Tibial nerve (tissue), 4 donors: ENCODE measurements around the gene RAB11FIP4.

Experiments
- CTCF ChIP-seq, 5 experiments: fragments of 200-600 bp in 3 of 5; fragments of 450-650 bp in 2 of 5; sonication (generic) in 3 of 5; IDR thresholded peaks; one replicate each; pipeline ENCODE4 v1.5.1; 2016 to 2019; ENCODE audit warnings: antibody characterized with exemption in 5 of 5, mild to moderate bottlenecking in 3 of 5, moderate library complexity in 2 of 5
- EP300 ChIP-seq, 2 donors: sonication (generic); formaldehyde crosslinking; IDR thresholded peaks; one replicate each; pipeline ENCODE4 v1.6.1; 2017; ENCODE audit warnings: antibody characterized with exemption in 2 of 2, mild to moderate bottlenecking in 1 of 2
- POLR2A ChIP-seq, 2 donors: fragments of 450-650 bp; IDR thresholded peaks; one replicate each; pipeline ENCODE4 v1.6.1; 2017; ENCODE audit warnings: antibody characterized with exemption in 2 of 2, mild to moderate bottlenecking in 2 of 2, moderate library complexity in 2 of 2

GRCh38 chr17:31554930-31555329 lies 163.5 kb downstream of the RAB11FIP4 start:
- TF ChIP-seq POLR2A (IDR thresholded peaks at IDR 0.05) = no peak
- no peak for TF ChIP-seq EP300 (IDR thresholded peaks at IDR 0.05)
- no peak for TF ChIP-seq CTCF (IDR thresholded peaks at IDR 0.05)
